Activated naive CD4-positive, alpha-beta T cell treated with anti-CD3 and anti-CD28 coated beads, Interleukin-2, amount 50 U/mL, for 24 hours (primary cell): ENCODE results near the gene XRCC3.

Experiments used
- H3K27ac Mint-ChIP-seq: one replicate; pipeline ENCODE4 v1.8.0; 2021; ENCODE audit warnings: mild to moderate bottlenecking, mixed read lengths
- H3K27me3 Mint-ChIP-seq: one replicate; pipeline ENCODE4 v1.8.0; 2021; ENCODE audit warnings: mixed read lengths
- H3K36me3 Mint-ChIP-seq: one replicate; pipeline ENCODE4 v1.8.0; 2021; ENCODE audit warnings: mixed read lengths
- H3K4me1 Mint-ChIP-seq: one replicate; pipeline ENCODE4 v1.8.0; 2021; ENCODE audit warnings: mixed read lengths
- H3K4me3 Mint-ChIP-seq: one replicate; pipeline ENCODE4 v1.8.0; 2021; ENCODE audit warnings: mild to moderate bottlenecking, mixed read lengths
- H3K9me3 Mint-ChIP-seq: one replicate; pipeline ENCODE4 v1.8.0; 2021; ENCODE audit warnings: mixed read lengths

Gene XRCC3

GRCh38 chr14:103715052-103716000 is at the start of gene XRCC3, which contains the start of gene ZFYVE21:
Gene XRCC3 (minus strand): TSS chr14:103715451. CDS start chr14:103711087, 4,364 bp downstream.
Gene ZFYVE21 (plus strand): TSS chr14:103715810. CDS start chr14:103715842, 32 bp downstream.
- Mint-ChIP-seq H3K4me1 (peaks cover 60% of the 10 kb centered on the region), H3K4me3 (peak within 1 kb of the TSS; percentile 96), H3K36me3 (no peaks in the 10 kb centered on the region), H3K27me3 (no peaks in the 10 kb centered on the region), H3K9me3 (no peaks in the 10 kb centered on the region), H3K27ac (peak within 1 kb of the TSS; percentile 97)

GRCh38 chr14:103763730-103764488 is 48.7 kb upstream of the XRCC3 start:
- H3K9me3 Mint-ChIP-seq = no peaks in the 10 kb centered on the region
- peaks cover 9% of the 10 kb centered on the region for H3K36me3 Mint-ChIP-seq
- H3K4me3 Mint-ChIP-seq = no peak overlapping the region
- no peak overlapping the region for H3K27ac Mint-ChIP-seq
- no peaks in the 10 kb centered on the region for H3K27me3 Mint-ChIP-seq
- no peaks in the 10 kb centered on the region for H3K4me1 Mint-ChIP-seq

GRCh38 chr14:103762541-103762940 is 47.3 kb upstream of the XRCC3 start:
- no peaks in the 10 kb centered on the region for H3K9me3 Mint-ChIP-seq
- H3K4me1 Mint-ChIP-seq = no peaks in the 10 kb centered on the region
- H3K36me3 Mint-ChIP-seq = peaks cover 6% of the 10 kb centered on the region
- H3K4me3 Mint-ChIP-seq = no peak overlapping the region
- no peak overlapping the region for H3K27ac Mint-ChIP-seq
- no peaks in the 10 kb centered on the region for H3K27me3 Mint-ChIP-seq

GRCh38 chr14:103762036-103762435 is 46.8 kb upstream of the XRCC3 start:
- H3K9me3 Mint-ChIP-seq = no peaks in the 10 kb centered on the region
- H3K36me3 Mint-ChIP-seq = peaks cover 5% of the 10 kb centered on the region
- H3K4me1 Mint-ChIP-seq = no peaks in the 10 kb centered on the region
- no peak overlapping the region for H3K27ac Mint-ChIP-seq
- no peaks in the 10 kb centered on the region for H3K27me3 Mint-ChIP-seq
- H3K4me3 Mint-ChIP-seq = no peak overlapping the region

- no peaks in the 10 kb centered on the region for H3K4me1 Mint-ChIP-seq
- H3K36me3 Mint-ChIP-seq = no peaks in the 10 kb centered on the region
- H3K27me3 Mint-ChIP-seq = no peaks in the 10 kb centered on the region
- no peak overlapping the region for H3K27ac Mint-ChIP-seq
- H3K4me3 Mint-ChIP-seq = no peak overlapping the region
- no peaks in the 10 kb centered on the region for H3K9me3 Mint-ChIP-seq
Observed at GRCh38 chr14:103758059-103758776, 43.0 kb upstream of the XRCC3 start.

GRCh38 chr14:103755060-103755459 is 39.8 kb upstream of the XRCC3 start:
- Mint-ChIP-seq H3K27me3 (no peaks in the 10 kb centered on the region), H3K4me1 (no peaks in the 10 kb centered on the region), H3K9me3 (no peaks in the 10 kb centered on the region), H3K27ac (no peak overlapping the region), H3K4me3 (no peak overlapping the region), H3K36me3 (no peaks in the 10 kb centered on the region)

GRCh38 chr14:103753774-103754173 is 38.5 kb upstream of the XRCC3 start:
- no peak overlapping the region for H3K27ac Mint-ChIP-seq
- no peak overlapping the region for H3K4me3 Mint-ChIP-seq
- no peaks in the 10 kb centered on the region for H3K9me3 Mint-ChIP-seq
- no peaks in the 10 kb centered on the region for H3K27me3 Mint-ChIP-seq
- peaks cover 3% of the 10 kb centered on the region for H3K4me1 Mint-ChIP-seq
- no peaks in the 10 kb centered on the region for H3K36me3 Mint-ChIP-seq

- H3K4me3 Mint-ChIP-seq = no peak overlapping the region
- H3K27me3 Mint-ChIP-seq = no peaks in the 10 kb centered on the region
Observed at GRCh38 chr14:103749860-103750259, 34.6 kb upstream of the XRCC3 start.

GRCh38 chr14:103749452-103749851 is 34.2 kb upstream of the XRCC3 start:
- peak overlapping the region; percentile 4 for H3K27ac Mint-ChIP-seq

More at GRCh38 chr14:103749860-103750259, 34.6 kb upstream of the XRCC3 start:
- no peaks in the 10 kb centered on the region for H3K36me3 Mint-ChIP-seq
- H3K27ac Mint-ChIP-seq = no peak overlapping the region
- H3K4me1 Mint-ChIP-seq = peaks cover 13% of the 10 kb centered on the region
- H3K9me3 Mint-ChIP-seq = no peaks in the 10 kb centered on the region

GRCh38 chr14:103748534-103748857 is 33.2 kb upstream of the XRCC3 start:
- Mint-ChIP-seq H3K4me3 (no peak overlapping the region), H3K36me3 (no peaks in the 10 kb centered on the region), H3K27ac (no peak overlapping the region)

More at GRCh38 chr14:103749452-103749851, 34.2 kb upstream of the XRCC3 start:
- Mint-ChIP-seq H3K9me3 (no peaks in the 10 kb centered on the region), H3K4me3 (no peak overlapping the region), H3K4me1 (peaks cover 13% of the 10 kb centered on the region), H3K36me3 (no peaks in the 10 kb centered on the region), H3K27me3 (no peaks in the 10 kb centered on the region)

GRCh38 chr14:103746701-103747100 is 31.4 kb upstream of the XRCC3 start:
- Mint-ChIP-seq H3K36me3 (peaks cover 2% of the 10 kb centered on the region), H3K9me3 (no peaks in the 10 kb centered on the region), H3K27ac (no peak overlapping the region), H3K4me3 (no peak overlapping the region), H3K4me1 (peaks cover 13% of the 10 kb centered on the region), H3K27me3 (no peaks in the 10 kb centered on the region)

More at GRCh38 chr14:103748534-103748857, 33.2 kb upstream of the XRCC3 start:
- peaks cover 13% of the 10 kb centered on the region for H3K4me1 Mint-ChIP-seq
- no peaks in the 10 kb centered on the region for H3K9me3 Mint-ChIP-seq
- no peaks in the 10 kb centered on the region for H3K27me3 Mint-ChIP-seq

GRCh38 chr14:103745424-103745823 is 30.2 kb upstream of the XRCC3 start:
- no peaks in the 10 kb centered on the region for H3K9me3 Mint-ChIP-seq
- no peak overlapping the region for H3K4me3 Mint-ChIP-seq
- no peak overlapping the region for H3K27ac Mint-ChIP-seq
- H3K27me3 Mint-ChIP-seq = no peaks in the 10 kb centered on the region
- peaks cover 13% of the 10 kb centered on the region for H3K4me1 Mint-ChIP-seq
- H3K36me3 Mint-ChIP-seq = peaks cover 2% of the 10 kb centered on the region

- H3K27me3 Mint-ChIP-seq = no peaks in the 10 kb centered on the region
- peaks cover 3% of the 10 kb centered on the region for H3K36me3 Mint-ChIP-seq
- H3K4me3 Mint-ChIP-seq = no peak overlapping the region
- H3K4me1 Mint-ChIP-seq = peaks cover 13% of the 10 kb centered on the region
- H3K27ac Mint-ChIP-seq = no peak overlapping the region
- H3K9me3 Mint-ChIP-seq = no peaks in the 10 kb centered on the region
Observed at GRCh38 chr14:103744621-103745395, 29.6 kb upstream of the XRCC3 start.

GRCh38 chr14:103743691-103744090 is 28.4 kb upstream of the XRCC3 start:
- no peaks in the 10 kb centered on the region for H3K27me3 Mint-ChIP-seq
- no peaks in the 10 kb centered on the region for H3K9me3 Mint-ChIP-seq
- peaks cover 6% of the 10 kb centered on the region for H3K36me3 Mint-ChIP-seq
- H3K4me3 Mint-ChIP-seq = no peak overlapping the region
- peaks cover 9% of the 10 kb centered on the region for H3K4me1 Mint-ChIP-seq
- no peak overlapping the region for H3K27ac Mint-ChIP-seq
